Spleen (tissue), 11 donors: ENCODE measurements around the gene ZSWIM3. TPM values are rescaled to one million over a fixed set of nuclear protein-coding genes. Genes with fewer than 3 reads are reported as not detected.
"Not testable (repeated sequence)": the region's sequence is repeated elsewhere in the genome, so short reads cannot be mapped to it uniquely, and the experiment has no call there.

ENCODE experiments used
- DNase-seq: peaks from one replicate; pipeline ENCODE4 v3.0.0-alpha.2; 2020
- H3K27ac ChIP-seq, 8 donors: fragments of 200-600 bp; sonication (generic) in 7 of 8; 1 replicate in 4 of 8; 2 replicates in 4 of 8; pipeline versions ENCODE4 v1.5.0 to v1.8.0; 2016 to 2021; ENCODE audit warnings: inconsistent platforms in 4 of 8, mild to moderate bottlenecking in 4 of 8, moderate library complexity in 1 of 8
- H3K27me3 ChIP-seq, 7 donors: fragments of 200-600 bp; sonication (generic) in 6 of 7; replicated peaks in 1 of 7; 1 replicate in 4 of 7; 2 replicates in 3 of 7; pipeline versions ENCODE4 v1.5.0 to v1.8.0; 2016 to 2021; ENCODE audit warnings: inconsistent platforms in 3 of 7, mild to moderate bottlenecking in 1 of 7
- H3K36me3 ChIP-seq, 6 donors: fragments of 200-600 bp; sonication (generic) in 5 of 6; 1 replicate in 4 of 6; 2 replicates in 2 of 6; pipeline versions ENCODE4 v1.5.0 to v1.8.0; 2016 to 2021; ENCODE audit warnings: inconsistent platforms in 2 of 6
- H3K4me1 ChIP-seq, 6 donors: fragments of 200-600 bp; sonication (generic) in 5 of 6; 1 replicate in 3 of 6; 2 replicates in 3 of 6; pipeline versions ENCODE4 v1.5.0 to v1.8.0; 2016 to 2021; ENCODE audit warnings: inconsistent platforms in 3 of 6
- H3K4me3 ChIP-seq, 8 donors: fragments of 200-600 bp; sonication (generic) in 7 of 8; 1 replicate in 4 of 8; 2 replicates in 4 of 8; pipeline versions ENCODE4 v1.5.0 to v1.8.0; 2016 to 2021; ENCODE audit warnings: inconsistent platforms in 4 of 8, mild to moderate bottlenecking in 4 of 8, moderate library complexity in 2 of 8
- H3K9me3 ChIP-seq, 8 donors: fragments of 200-600 bp; sonication (generic) in 7 of 8; 1 replicate in 4 of 8; 2 replicates in 4 of 8; pipeline versions ENCODE4 v1.5.0 to v1.8.0; 2016 to 2021; ENCODE audit warnings: inconsistent platforms in 4 of 8
- POLR2A ChIP-seq, 3 donors: fragments of 450-650 bp; IDR thresholded peaks; one replicate each; pipeline ENCODE4 v1.5.1; 2017; ENCODE audit warnings: antibody characterized with exemption in 3 of 3, mild to moderate bottlenecking in 1 of 3
- POLR2AphosphoS5 ChIP-seq, 3 donors: sonication (generic); formaldehyde crosslinking; IDR thresholded peaks; one replicate each; pipeline ENCODE4 v1.5.1; 2017; ENCODE audit warnings: antibody characterized with exemption in 3 of 3
- WGBS, 5 donors: extraction: QIAGEN DNeasy Blood & Tissue Kit in 3 of 5; methylation state at CpG; one replicate each; pipeline versions ENCODE4 v1.1.5 to v1.1.7; 2013 to 2018; 5-methylcytosine and 5-hydroxymethylcytosine counted together
- intact Hi-C: fragments of 100-400 bp; cut with DNase I; formaldehyde crosslinking; loops from one replicate; pipeline ENCODE4 v1.15.0; 2023; ENCODE audit warnings: low total_unique reads
- polyA plus RNA-seq, 3 donors: library from polyadenylated mRNA; stranded (reverse); fragments of 200-250 nt; gene quantifications; one replicate each; pipeline ENCODE4 v1.2.1, GENCODE V29; 2013
- total RNA-seq, 7 donors: library from RNA; depleted of rRNA in 3 of 7; stranded (reverse); fragments of >200 nt in 3 of 7; fragmentation: NEBNext Ultra II Directional in 4 of 7; extraction: Animal tissue kit (Norgen Biotek cat#: 25700) in 4 of 7; gene quantifications; one replicate each; pipeline versions ENCODE4 v1.1.0 to v1.2.1, GENCODE V29; 2016 to 2021
- TF ChIP-seq, protein P1 (sequence below), 11 experiments: fragments of 200-600 bp in 7 of 11; fragments of 450-650 bp in 4 of 11; sonication (generic) in 4 of 11; IDR thresholded peaks in 8 of 11; conservative IDR thresholded peaks in 3 of 11; 1 replicate in 7 of 11; 2 replicates in 4 of 11; pipeline versions ENCODE4 v1.4.0 to v1.8.0; 2016 to 2021; ENCODE audit warnings: antibody characterized with exemption in 11 of 11, inconsistent platforms in 4 of 11, mild to moderate bottlenecking in 1 of 11
- donor health status: healthy with polysubstance abuse.
- donor health status: DM: no; HTN: no; CAD: no; lungs with moderate emphysema.
- donor health status: DM: no; HTN: no; CAD: no.
- donor health status: Bipolar disorder and iron deficiency.
- donor health status: healthy.
- donor health status: DM: no; HTN: no; CAD: no.
- donor health status: DM: yes; HTN: yes; CAD: no.

The ZSWIM3 gene
- total and polyA plus RNA-seq, 10 donors, result 3.1 to 7.1 (median 5.1) TPM

- peaks cover 0 to 21% (median 13%) of the 10 kb centered on the region in 7 donors for H3K27me3 ChIP-seq
- H3K27ac ChIP-seq, result peak overlapping the region in 3 of 8 donors; percentile 44 to 74 (median 67)
- H3K4me1 ChIP-seq, result peaks cover 6 to 39% (median 27%) of the 10 kb centered on the region in 6 donors
- TF ChIP-seq POLR2AphosphoS5 (IDR thresholded peaks at IDR 0.05) (no peak), POLR2A (IDR thresholded peaks at IDR 0.05) (no peak)
- TF ChIP-seq, protein P1, sequence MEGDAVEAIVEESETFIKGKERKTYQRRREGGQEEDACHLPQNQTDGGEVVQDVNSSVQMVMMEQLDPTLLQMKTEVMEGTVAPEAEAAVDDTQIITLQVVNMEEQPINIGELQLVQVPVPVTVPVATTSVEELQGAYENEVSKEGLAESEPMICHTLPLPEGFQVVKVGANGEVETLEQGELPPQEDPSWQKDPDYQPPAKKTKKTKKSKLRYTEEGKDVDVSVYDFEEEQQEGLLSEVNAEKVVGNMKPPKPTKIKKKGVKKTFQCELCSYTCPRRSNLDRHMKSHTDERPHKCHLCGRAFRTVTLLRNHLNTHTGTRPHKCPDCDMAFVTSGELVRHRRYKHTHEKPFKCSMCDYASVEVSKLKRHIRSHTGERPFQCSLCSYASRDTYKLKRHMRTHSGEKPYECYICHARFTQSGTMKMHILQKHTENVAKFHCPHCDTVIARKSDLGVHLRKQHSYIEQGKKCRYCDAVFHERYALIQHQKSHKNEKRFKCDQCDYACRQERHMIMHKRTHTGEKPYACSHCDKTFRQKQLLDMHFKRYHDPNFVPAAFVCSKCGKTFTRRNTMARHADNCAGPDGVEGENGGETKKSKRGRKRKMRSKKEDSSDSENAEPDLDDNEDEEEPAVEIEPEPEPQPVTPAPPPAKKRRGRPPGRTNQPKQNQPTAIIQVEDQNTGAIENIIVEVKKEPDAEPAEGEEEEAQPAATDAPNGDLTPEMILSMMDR (IDR thresholded peaks at IDR 0.05 in 8 of 11, conservative IDR thresholded peaks at IDR 0.05 in 3 of 11), result no peak
- no peaks in the 10 kb centered on the region for H3K36me3 ChIP-seq
- intact Hi-C loops, result no loop called here
- 73 to 88% (median 82%) methylated on average over 6 of the region's 6 CpGs for WGBS, 5 donors
- H3K9me3 ChIP-seq, result no peaks in the 10 kb centered on the region
- no peak for DNase-seq
- H3K4me3 ChIP-seq, result no peak overlapping the region
These were observed 29.7 kb upstream of the ZSWIM3 start for GRCh38 chr20:45827712-45828111.

DNA sequence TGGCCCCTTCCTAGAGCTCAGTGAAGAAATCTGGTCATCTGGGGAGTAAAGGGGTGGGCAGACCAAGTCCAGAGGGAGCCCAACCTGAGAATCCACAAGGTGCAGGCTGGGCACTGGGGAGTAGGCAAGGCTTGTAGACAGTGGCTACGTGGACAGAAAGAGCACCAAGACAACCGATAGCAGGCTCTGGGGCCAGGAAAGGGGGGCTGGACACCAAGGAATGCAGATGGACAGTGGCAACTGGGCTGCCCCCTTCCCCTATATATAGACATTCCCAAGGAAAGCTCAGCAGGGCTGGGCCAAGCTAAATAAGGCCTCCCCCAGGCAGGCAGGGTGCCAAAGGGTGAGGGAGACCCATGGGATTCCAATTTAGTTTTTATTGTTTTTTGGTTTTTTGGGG, 28.8 kb upstream of the ZSWIM3 start:
- peak; percentile 51 for DNase-seq
- peaks cover 6 to 39% (median 28%) of the 10 kb centered on the region in 6 donors for H3K4me1 ChIP-seq

GRCh38 chr20:45829673-45830106, 27.7 kb upstream of the ZSWIM3 start:
- peaks cover 6 to 38% (median 27%) of the 10 kb centered on the region in 6 donors for H3K4me1 ChIP-seq
- H3K36me3 ChIP-seq, H3K27me3 ChIP-seq, H3K9me3 ChIP-seq, H3K27ac ChIP-seq, intact Hi-C loops, H3K4me3 ChIP-seq: not testable (repeated sequence)
- peak; percentile 23 for DNase-seq
- 81 to 95% (median 94%) methylated on average over 4 of the region's 4 CpGs for WGBS, 5 donors

More for the DNA sequence above, 28.8 kb upstream of the ZSWIM3 start:
- 57 to 77% (median 63%) methylated on average over 2 of the region's 2 CpGs for WGBS, 5 donors
- Histone ChIP-seq H3K27ac (peak overlapping the region in 5 of 8 donors; percentile 10 to 54 (median 22)), H3K9me3 (no peaks in the 10 kb centered on the region), H3K4me3 (no peak overlapping the region), H3K27me3 (peaks cover 0 to 12% (median 4%) of the 10 kb centered on the region in 7 donors), H3K36me3 (no peaks in the 10 kb centered on the region)
- intact Hi-C loops, result no loop called here
- TF ChIP-seq POLR2AphosphoS5 (IDR thresholded peaks at IDR 0.05) (no peak), POLR2A (IDR thresholded peaks at IDR 0.05) (no peak)
- TF ChIP-seq, protein P1 (IDR thresholded peaks at IDR 0.05 in 8 of 11, conservative IDR thresholded peaks at IDR 0.05 in 3 of 11), result no peak

- Histone ChIP-seq H3K27ac (peak overlapping the region; percentile 64 to 93 (median 86)), H3K27me3 (no peaks in the 10 kb centered on the region), H3K4me3 (peak overlapping the region in 1 of 8 donors; percentile 90), H3K4me1 (peaks cover 19 to 62% (median 45%) of the 10 kb centered on the region in 6 donors), H3K36me3 (peaks cover 0 to 12% (median 0%) of the 10 kb centered on the region in 6 donors), H3K9me3 (no peaks in the 10 kb centered on the region)
- no peak for DNase-seq
- intact Hi-C loops, result no loop called here
- WGBS, 5 donors, result 62 to 81% (median 67%) methylated on average over 4 of the region's 4 CpGs
- TF ChIP-seq POLR2AphosphoS5 (IDR thresholded peaks at IDR 0.05) (no peak), POLR2A (IDR thresholded peaks at IDR 0.05) (no peak)
- TF ChIP-seq, protein P1 (IDR thresholded peaks at IDR 0.05 in 8 of 11, conservative IDR thresholded peaks at IDR 0.05 in 3 of 11), result no peak
These were observed 24.8 kb upstream of the ZSWIM3 start for GRCh38 chr20:45832619-45833018.
